HG03175 (cell line): ENCODE measurements around the gene TTN.

Source experiments
- ATAC-seq: cut with Tn5 transposase; IDR thresholded peaks from one replicate; pipeline ENCODE4 v1.9.1; 2021; ENCODE audit warnings: mild to moderate bottlenecking, moderate library complexity; ENCODE audit not compliant: unreplicated experiment

Gene TTN

DNA sequence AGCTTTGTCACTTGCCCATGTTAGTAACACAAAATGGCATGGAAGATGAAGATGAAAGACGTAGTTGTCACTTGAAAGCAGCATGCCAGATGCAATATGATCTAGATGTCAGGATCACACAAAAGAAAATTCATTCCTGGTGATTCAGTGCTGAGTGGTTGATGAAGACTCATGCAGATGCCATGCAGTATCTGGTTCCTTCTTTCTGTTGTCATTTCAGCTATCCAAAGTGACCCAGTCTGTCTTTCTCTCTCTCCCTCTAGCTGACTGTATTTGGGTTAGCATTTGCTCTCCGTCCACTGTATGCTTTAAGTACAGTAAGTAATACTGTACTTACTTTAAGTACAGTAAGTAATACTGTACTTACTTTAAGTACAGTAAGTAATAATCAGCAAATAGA lies 50.4 kb downstream of the TTN start:
- ATAC-seq, result no peak

DNA sequence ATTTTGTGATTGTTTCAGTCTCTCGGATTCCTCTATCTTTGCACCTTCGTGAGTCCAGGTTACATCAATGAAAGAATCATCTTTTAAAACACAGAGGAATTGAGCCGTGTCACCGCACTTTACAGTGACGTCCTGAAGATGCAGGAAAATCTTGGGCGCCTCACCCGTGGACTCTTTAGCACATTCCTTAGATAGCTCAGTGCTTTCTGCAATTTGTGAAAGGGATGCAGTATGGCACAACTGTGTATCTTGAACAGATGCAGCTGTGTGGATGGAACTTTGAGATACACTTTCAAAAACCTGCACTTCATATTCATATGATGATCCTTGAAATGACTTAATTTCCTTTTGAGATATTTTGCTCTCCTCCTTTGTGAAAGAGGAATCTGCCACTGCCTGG lies 50.9 kb downstream of the TTN start:
- ATAC-seq, result no peak

DNA sequence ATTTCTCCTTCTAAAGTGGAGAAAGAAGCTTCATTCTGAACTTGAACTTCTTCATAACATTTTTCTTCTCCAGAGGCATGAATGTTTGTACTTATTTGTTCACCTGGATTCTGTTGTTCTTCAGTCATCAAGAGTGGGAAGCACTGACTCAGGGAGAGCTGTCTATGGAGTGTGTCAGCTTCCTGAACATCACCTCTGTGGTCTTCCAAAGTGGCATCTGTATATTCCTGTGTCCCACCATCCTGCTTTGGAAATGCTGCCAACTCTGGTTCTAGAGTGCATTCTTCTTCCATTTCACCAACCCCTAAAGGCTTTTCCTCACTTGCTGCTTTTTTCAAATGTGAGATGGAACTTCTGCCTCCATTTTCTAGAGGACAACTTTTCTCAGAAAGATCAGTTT lies 59.5 kb downstream of the TTN start:
- no peak for ATAC-seq

DNA sequence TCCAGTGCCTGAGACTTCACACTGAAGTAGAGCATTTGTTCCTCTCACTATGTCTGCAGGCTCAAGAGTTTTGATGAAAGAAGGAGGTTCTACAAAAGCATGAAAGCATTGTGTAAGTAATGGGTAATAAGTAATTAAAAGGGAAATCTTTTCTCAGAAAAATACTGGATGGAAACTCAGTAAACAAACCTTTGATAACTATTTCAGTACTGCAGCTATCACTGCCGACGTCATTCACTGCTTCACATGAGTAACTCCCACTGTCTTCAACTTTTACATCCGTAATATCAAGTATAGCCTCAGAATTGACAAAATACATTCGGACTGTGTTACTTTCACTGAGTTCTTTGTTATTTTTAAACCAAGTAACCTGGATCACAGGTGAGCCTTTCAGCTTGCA lies 72.7 kb downstream of the TTN start:
- no peak for ATAC-seq

GRCh38 chr2:178733975-178734374 lies 73.2 kb downstream of the TTN start:
- ATAC-seq, result no peak

DNA sequence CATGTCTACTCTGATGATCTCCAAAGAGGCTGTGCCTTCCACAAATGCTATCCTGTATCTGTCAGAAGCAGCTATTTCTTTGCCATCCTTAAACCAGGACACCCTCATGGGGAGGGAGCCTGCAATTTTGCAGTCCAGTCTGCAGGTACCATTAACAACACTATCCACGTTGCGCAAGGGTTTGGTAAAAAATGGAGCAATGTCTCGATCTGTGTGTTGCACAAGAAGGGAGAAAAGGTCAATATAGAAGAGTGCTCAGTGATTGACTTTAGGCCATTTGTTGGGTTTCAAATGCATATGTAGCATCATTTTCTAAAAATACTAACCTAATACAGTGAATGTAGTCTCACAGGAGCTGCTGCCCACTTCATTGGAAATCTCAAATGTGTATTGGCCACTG lies 74.3 kb downstream of the TTN start:
- no peak for ATAC-seq

DNA sequence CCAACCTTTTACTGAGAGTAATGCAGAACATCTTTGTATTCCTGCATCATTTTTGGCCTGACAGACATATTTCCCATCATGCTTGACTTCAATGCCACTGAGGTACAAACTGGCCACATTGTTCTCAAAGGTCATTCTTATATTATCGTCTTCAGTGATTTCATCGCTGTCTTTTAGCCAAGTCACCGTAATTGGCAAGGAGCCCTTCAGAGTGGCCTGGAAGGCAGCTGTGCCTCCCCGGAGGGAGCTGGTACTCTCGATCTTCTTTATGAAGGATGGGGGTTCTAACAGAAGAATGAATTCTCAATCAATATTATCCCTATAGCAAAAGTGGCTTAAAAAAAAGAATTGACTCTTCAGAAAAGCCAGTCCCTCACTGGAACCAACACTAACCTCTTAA lies 75.9 kb downstream of the TTN start:
- no peak for ATAC-seq

DNA sequence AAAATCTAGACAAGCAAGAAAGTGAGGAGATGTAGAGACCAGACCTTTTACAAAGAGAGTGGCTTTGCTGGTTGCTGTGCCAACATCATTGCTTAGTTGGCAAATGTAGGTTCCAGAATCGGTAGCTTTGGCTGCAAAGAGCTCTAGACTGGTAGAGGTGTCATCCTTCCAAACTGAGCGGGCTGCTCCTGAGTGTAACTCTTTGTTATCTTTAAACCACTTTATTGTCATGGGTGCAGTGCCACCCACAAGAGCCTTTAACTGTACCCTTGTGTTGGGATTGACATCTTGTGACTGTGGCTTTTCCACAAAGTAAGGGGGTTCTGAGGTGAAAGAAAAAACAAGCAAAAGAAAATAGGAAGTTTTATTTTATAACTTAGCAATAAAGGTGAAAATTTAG lies 77.2 kb downstream of the TTN start:
- ATAC-seq, result no peak

GRCh38 chr2:178723786-178724346 lies 83.4 kb downstream of the TTN start:
- ATAC-seq, result no peak

DNA sequence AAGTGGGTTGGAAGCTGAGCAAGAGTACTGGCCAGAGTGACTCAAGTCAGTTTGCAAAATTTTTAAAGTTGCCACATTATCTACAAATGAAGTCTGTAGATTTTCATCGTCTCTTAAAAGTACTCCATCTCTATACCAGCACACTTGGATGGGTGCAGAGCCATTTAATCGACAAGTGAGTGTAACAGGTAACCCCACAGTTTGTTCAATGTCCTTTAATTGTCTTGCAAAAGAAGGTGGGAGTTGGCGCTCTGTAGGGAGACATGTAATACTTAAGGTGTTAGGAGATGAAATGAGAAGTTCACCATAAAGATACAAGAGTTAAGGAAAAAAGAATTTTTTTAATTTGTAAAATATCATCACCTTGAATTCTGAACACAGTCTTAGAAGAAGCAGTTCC lies 84.9 kb downstream of the TTN start:
- no peak for ATAC-seq

DNA sequence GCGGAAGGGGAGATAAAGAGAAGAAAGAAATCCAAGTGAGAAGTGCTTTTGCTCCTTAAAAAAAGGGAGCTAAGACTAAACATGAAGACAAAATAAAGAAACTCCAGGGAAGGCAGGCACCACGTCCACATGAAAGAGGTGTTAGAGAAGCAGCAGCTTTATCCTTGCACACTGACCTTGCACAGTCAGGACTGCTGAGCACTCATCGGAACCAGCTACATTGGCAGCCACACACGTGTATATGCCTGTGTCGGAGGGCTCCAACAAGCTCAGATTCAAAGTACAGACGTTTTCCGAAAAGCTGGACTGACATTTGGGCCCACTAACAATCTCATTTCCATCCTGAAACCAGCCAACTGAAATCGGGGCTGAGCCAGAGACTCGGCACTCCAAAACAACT lies 88.2 kb downstream of the TTN start:
- ATAC-seq, result no peak

- no peak for ATAC-seq
These were observed 88.9 kb downstream of the TTN start for GRCh38 chr2:178718283-178718682.

DNA sequence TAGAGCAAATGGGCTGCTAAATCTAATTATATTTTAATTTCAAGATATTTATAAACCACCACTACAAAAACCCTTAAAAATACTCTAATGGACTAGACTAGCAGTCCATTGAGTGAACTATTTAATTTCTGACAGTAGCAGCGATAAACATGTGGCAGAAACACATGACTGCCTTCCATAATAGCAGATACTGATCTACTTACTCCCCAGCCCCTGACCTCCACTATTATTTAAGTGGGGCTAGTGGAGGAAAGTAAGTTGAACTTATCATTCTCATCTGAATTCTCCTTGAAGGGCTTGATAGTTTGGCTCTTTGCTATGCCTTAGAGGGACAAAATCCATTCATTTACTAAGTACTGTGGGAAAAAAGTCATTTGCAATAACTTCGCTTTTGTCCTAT lies 90.8 kb downstream of the TTN start:
- ATAC-seq, result no peak

DNA sequence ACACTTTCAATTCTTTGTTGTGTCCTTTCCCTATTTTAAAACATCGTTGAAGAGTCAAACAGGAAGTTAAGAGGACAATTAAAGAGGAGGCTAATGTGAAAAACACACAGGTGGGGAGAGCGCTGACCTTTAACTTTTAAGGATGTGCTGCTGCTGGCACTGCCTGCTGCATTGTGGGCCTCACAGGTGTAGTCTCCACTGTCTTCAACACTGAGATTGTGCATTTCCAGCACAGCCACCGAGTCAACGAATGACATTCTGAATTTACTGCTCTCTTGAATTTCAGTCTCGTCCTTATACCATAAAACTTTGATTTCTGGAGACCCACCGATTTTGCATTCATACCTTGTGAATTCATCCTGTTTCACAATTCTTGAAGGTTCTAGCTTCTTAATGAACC lies 91.9 kb downstream of the TTN start:
- no peak for ATAC-seq

DNA sequence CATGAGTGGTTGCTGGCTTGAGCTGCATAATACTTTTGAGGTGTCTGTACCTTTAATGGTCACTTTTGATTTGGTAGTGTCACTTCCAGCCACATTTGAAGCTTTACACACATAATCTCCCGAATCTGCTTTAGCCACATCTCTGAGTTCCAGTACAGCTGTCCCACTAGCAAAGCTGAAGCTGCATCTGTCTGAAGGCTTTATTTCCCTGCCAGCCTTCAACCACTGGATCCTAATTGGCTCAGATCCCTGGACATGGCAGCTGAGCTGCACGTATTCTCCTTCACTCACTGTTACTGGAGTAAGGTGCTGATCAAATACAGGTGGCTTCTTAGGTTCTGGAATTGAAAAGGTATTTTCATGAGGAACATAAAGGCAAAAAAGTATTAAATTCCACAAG lies 99.7 kb downstream of the TTN start:
- ATAC-seq, result no peak

GRCh38 chr2:178704876-178705275 lies 102.3 kb downstream of the TTN start:
- ATAC-seq, result no peak

DNA sequence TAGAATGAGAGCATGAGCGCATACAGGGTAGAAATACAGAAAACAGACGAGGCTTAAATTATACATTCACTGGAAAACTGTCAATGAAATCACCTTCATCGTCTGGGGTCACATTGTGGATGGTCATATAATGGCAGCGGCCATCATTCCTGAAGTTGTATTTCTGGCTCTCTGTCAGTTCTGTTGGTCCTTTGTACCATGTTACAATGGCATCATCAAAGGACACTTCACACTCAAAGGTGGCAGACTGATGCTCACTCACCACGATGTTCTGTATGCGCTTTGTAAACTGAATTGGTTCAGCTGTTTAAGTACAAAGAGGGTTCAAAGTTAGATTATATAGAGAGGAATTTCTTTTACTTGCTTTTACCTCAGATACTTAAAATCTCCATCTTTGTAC lies 104.9 kb downstream of the TTN start:
- no peak for ATAC-seq

DNA sequence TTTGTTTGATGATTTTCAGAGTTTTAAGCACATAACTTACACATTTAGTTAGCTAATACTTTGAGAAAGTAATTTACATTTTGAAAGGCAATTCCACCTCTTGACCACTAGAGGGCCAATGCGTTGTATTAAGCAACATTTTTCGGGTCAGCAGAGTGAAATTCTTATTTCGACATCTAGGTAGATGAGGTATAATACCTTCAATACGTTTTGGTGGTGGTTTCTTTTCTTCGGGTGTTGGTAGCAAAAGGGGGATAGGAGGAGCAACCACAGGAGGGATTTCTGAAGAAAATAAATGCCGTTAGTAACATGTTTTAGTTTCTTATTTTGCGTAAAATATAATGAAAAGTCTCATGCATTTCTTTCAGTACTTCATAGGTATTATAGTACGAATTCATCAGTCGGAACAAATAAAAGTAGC lies 106.3 kb downstream of the TTN start:
- ATAC-seq, result peak; percentile 52

DNA sequence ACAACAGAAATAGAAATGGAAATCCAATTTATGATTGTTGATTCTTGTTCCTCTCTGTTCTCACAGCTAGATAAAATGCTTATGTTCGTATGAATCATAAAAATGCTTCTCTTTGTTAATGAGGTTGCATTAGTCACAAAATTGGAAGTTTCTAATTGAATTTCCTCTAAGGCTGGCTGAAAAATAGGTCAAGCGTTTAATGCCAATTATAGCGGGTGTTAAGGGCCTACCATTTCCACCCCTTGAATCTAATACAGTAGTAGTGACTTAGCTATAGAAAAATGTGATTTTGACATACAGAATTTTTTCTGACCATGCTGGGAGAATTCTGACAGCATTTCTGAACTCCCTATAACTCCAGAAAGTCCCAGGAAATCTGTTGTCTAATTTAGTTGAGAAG lies 107.1 kb downstream of the TTN start:
- no peak for ATAC-seq

GRCh38 chr2:178692845-178693244 lies 114.4 kb downstream of the TTN start:
- no peak for ATAC-seq

DNA sequence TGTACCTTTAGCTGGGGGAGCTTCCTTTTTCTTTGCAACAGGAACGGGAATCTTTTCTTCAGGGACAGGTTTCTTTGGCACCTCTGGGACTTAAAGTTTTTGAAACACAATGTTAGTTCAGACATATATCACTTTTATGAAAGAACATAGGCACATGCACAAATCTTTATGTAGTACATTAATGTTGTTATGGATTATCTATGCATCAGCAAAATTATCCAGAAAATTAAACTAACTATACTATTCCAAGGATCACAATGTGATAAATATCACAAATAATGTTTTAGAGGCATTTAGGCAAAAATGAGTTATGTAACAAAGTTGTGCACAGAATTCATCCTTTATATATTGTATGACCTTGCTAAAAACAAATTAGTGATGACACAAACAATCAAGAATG lies 117.4 kb downstream of the TTN start:
- no peak for ATAC-seq

DNA sequence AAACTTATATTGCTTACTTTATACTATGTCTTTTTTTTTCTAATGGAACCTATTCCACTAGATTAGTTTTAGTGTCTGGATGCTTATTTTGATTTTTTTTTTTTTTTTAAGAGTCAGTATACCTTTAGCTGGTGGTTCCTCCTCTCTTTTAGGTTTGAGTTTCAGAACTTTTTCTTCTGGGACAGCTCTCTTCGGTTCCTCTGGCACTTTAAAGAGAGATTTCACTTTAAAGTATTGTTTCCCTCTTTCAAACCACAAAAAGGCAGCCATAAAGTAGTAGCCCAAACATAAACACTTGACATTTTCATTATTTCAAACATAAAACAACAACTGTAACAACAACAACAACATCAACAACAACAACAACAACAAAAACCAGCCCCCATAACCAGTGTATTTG lies 123.3 kb downstream of the TTN start:
- no peak for ATAC-seq

GRCh38 chr2:178681081-178681480 lies 126.1 kb downstream of the TTN start:
- no peak for ATAC-seq

DNA sequence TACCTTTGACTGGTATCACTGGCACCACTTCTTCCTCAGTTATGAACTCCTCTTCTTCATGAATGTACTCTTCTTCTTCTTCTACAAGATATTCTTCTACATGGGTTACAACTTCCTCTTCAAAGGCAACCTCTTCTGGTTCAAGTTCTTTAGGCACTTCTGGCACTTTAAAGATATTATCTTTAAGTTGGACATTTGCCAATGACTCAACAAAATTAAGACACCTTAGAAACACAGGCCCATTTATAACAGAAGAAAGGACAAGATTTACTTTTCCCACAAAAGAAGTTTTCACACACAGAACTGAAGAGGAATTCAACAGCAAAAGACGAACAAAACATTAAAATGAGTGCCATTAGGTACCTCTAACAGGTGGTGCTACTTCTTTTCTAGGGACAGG lies 127.3 kb downstream of the TTN start:
- no peak for ATAC-seq
